Esophagus squamous epithelium (tissue), 4 donors: ENCODE results near the gene CUBN.

Source experiments
- POLR2A ChIP-seq, 4 donors: fragments of 450-650 bp; IDR thresholded peaks; one replicate each; pipeline ENCODE4 v1.6.1; 2017; ENCODE audit warnings: antibody characterized with exemption in 4 of 4, mild to moderate bottlenecking in 4 of 4, moderate library complexity in 3 of 4
- TF ChIP-seq, protein P1 (sequence below), 6 experiments: fragments of 450-650 bp in 4 of 6; fragments of 200-600 bp in 2 of 6; sonication (generic) in 2 of 6; IDR thresholded peaks; one replicate each; pipeline ENCODE4 v1.5.1; 2016 to 2019; ENCODE audit warnings: antibody characterized with exemption in 6 of 6, mild to moderate bottlenecking in 4 of 6, moderate library complexity in 4 of 6

DNA sequence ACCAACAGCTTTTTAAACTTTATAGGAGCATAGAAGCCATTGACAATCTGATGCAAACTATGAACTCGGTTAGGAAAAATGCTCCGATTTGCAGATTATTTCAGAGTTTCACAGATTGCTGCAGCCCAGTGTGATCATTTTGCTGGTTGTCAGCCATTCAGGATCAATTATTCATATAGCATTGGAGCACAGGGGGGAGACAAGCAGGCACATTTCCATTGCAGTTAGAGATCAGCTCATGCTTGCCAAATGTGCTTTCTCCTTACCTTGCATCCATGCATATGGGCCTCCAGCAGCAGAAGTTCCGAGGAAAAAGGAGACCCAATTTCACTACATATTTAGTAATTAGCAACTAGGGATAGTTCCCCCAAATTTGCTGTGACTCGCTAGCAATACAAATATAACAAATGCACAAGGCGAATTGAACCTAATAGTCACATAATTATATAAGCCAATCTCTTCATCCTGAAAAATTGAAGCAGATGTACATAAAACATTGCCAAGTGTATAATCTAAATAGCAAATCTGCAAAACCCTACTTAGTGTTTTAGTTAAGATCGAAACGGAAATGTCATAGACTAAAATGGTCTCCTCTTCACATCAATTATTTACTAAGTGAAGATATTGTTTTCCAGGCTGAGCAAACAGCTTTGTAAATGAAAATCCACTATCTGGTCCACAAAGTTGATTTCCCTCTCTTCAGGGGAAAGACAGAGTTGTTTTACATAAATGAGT is 262.9 kb downstream of the CUBN start:
- TF ChIP-seq, protein P1, sequence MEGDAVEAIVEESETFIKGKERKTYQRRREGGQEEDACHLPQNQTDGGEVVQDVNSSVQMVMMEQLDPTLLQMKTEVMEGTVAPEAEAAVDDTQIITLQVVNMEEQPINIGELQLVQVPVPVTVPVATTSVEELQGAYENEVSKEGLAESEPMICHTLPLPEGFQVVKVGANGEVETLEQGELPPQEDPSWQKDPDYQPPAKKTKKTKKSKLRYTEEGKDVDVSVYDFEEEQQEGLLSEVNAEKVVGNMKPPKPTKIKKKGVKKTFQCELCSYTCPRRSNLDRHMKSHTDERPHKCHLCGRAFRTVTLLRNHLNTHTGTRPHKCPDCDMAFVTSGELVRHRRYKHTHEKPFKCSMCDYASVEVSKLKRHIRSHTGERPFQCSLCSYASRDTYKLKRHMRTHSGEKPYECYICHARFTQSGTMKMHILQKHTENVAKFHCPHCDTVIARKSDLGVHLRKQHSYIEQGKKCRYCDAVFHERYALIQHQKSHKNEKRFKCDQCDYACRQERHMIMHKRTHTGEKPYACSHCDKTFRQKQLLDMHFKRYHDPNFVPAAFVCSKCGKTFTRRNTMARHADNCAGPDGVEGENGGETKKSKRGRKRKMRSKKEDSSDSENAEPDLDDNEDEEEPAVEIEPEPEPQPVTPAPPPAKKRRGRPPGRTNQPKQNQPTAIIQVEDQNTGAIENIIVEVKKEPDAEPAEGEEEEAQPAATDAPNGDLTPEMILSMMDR (IDR thresholded peaks at IDR 0.05): no peak
- TF ChIP-seq POLR2A (IDR thresholded peaks at IDR 0.05): no peak
